ENCODE results near the gene PAX7.

- TF ChIP-seq CTCF (IDR thresholded peaks at IDR 0.05) (no peak), POLR2A (IDR thresholded peaks at IDR 0.05) (no peak)
Measured at GRCh38 chr1:18634276-18634675, 3.6 kb downstream of the PAX7 start.
